Measurements from ENCODE around the gene ZNF540. TPM values are rescaled to one million over a fixed set of nuclear protein-coding genes. Genes with fewer than 3 reads are reported as not detected.
"Not testable (repeated sequence)": the region's sequence is repeated elsewhere in the genome, so short reads cannot be mapped to it uniquely, and the experiment has no call there.

Gene ZNF540
- total and polyA plus RNA-seq, 2 of the 4 experiments (the other 2 are of a cell fraction), result 0.34 to 0.54 TPM

GRCh38 chr19:37655689-37656371 is 61.2 kb downstream of the ZNF540 start (continued):
- TF ChIP-seq FOS (IDR thresholded peaks at IDR 0.05; ENCODE audit: low read depth, low read length) (no peak), SMC3 (IDR thresholded peaks at IDR 0.05; ENCODE audit: low read depth, low read length) (no peak), NFE2L2 (IDR thresholded peaks at IDR 0.05; ENCODE audit: low read depth, low read length) (no peak)

GRCh38 chr19:37657157-37657556 is 62.5 kb downstream of the ZNF540 start:
- H3K14ac ChIP-seq (replicated peaks; ENCODE audit: low read depth, low read length); H3K9ac ChIP-seq (ENCODE audit: low read depth, low read length); in situ Hi-C loops (cut with MboI; ENCODE audit: low sequenced_read_pairs); H3K27me3 ChIP-seq (ENCODE audit: control insufficient read depth, insufficient read depth, low read length); DNase-seq; H3K4me1 ChIP-seq (ENCODE audit: control insufficient read depth, insufficient read depth, low read length); CTCF ChIA-PET; H3K9me1 ChIP-seq (ENCODE audit: insufficient read depth, low read length); H3K56ac ChIP-seq (ENCODE audit: extremely low read depth, insufficient read depth, low read length); H4K20me1 ChIP-seq (ENCODE audit: insufficient read depth, low read length); H2AK5ac ChIP-seq (ENCODE audit: low read depth, low read length); H2AK9ac ChIP-seq (replicated peaks; ENCODE audit: low read depth, low read length, poor library complexity); H3K4ac ChIP-seq (ENCODE audit: low read depth, low read length); H3K23ac ChIP-seq (ENCODE audit: low read depth, low read length); H2BK15ac ChIP-seq (ENCODE audit: low read depth, low read length); ATAC-seq (ENCODE audit: low read depth); dilution Hi-C loops (cut with HindIII; ENCODE audit: low sequenced_read_pairs, unreplicated experiment); H4K8ac ChIP-seq (ENCODE audit: low read depth in 2 of 2, low read length in 2 of 2); BruUV-seq (replicated peaks); POLR2A ChIA-PET (ENCODE audit: unreplicated experiment); H3K9me3 ChIP-seq (ENCODE audit: control insufficient read depth, insufficient read depth, low read length); H2AFZ ChIP-seq (replicated peaks; ENCODE audit: low read length, poor library complexity); H3K4me3 ChIP-seq (ENCODE audit: insufficient read depth, low read depth, low read length); H4K5ac ChIP-seq (ENCODE audit: low read depth, low read length); H2BK120ac ChIP-seq (ENCODE audit: low read depth, low read length); H3K36me3 ChIP-seq (ENCODE audit: control insufficient read depth, insufficient read depth, low read length); H3K4me2 ChIP-seq (ENCODE audit: low read depth, low read length); H4K91ac ChIP-seq (ENCODE audit: insufficient read depth, low read depth, low read length); H3K18ac ChIP-seq (ENCODE audit: low read depth, low read length); H2BK5ac ChIP-seq (ENCODE audit: low read depth, low read length, poor library complexity, severe bottlenecking); H3K27ac ChIP-seq (ENCODE audit: insufficient read depth, low read length); H2BK20ac ChIP-seq (ENCODE audit: low read depth, low read length): not testable (repeated sequence)
- intact Hi-C loops (cut with micrococcal nuclease), result loop anchor here (5.0 kb wide), 1 partner anchor 190 kb away; the partner anchor contains the start of genes ZNF569 and ZNF570
- WGBS, 2 experiments (ENCODE audit: extremely low coverage in 2 of 2, insufficient read length in 1 of 2), result no CpG with 5 or more reads among the region's 8 CpGs
- H3K79me1 ChIP-seq (ENCODE audit: low read depth in 1 of 2, low read length in 2 of 2), result peaks cover 0 to 14% of the 10 kb centered on the region in 2 experiments; a peak in 2 of 4 replicates

Other genes with a start within 250 kb of the ZNF540 start
- 3.6 and 5.0 TPM in 2 replicates for gene ZNF527, start 223.8 kb upstream of the ZNF540 start, total RNA-seq (2012; rRNA removed)
- gene ZNF527, start 223.8 kb upstream of the ZNF540 start, polyA plus RNA-seq (2012; rRNA removed), result 1.5 and 1.9 TPM in 2 replicates
- gene ZNF569, start 127.4 kb upstream of the ZNF540 start, total RNA-seq (2012; rRNA removed), result 5.9 and 6.7 TPM in 2 replicates
- gene ZNF569, start 127.4 kb upstream of the ZNF540 start, polyA plus RNA-seq (2012; rRNA removed), result 1.3 and 1.8 TPM in 2 replicates
- gene ZNF570, start 125.5 kb upstream of the ZNF540 start, total RNA-seq (2012; rRNA removed), result 8.1 and 9.3 TPM in 2 replicates
- gene ZNF570, start 125.5 kb upstream of the ZNF540 start, polyA plus RNA-seq (2012; rRNA removed), result 1.2 and 1.5 TPM in 2 replicates
- gene ZNF793, start 87.9 kb upstream of the ZNF540 start, total RNA-seq (2012; rRNA removed), result 0.56 and 0.72 TPM in 2 replicates
- 0.39 and 0.50 TPM in 2 replicates for gene ZNF793, start 87.9 kb upstream of the ZNF540 start, polyA plus RNA-seq (2012; rRNA removed)
- gene ZNF571, start 84 bp upstream of the ZNF540 start, total RNA-seq (2012; rRNA removed), result 2.2 and 2.5 TPM in 2 replicates
- gene ZNF571, start 84 bp upstream of the ZNF540 start, polyA plus RNA-seq (2012; rRNA removed), result 0.60 and 0.82 TPM in 2 replicates
- gene ZFP30, start 60.6 kb downstream of the ZNF540 start, total RNA-seq (2012; rRNA removed), result 10.2 and 13.9 TPM in 2 replicates
- gene ZFP30, start 60.6 kb downstream of the ZNF540 start, polyA plus RNA-seq (2012; rRNA removed), result 1.7 and 2.0 TPM in 2 replicates
- 2.7 and 3.6 TPM in 2 replicates for gene ZNF607, start 124.9 kb downstream of the ZNF540 start, total RNA-seq (2012; rRNA removed)
- gene ZNF607, start 124.9 kb downstream of the ZNF540 start, polyA plus RNA-seq (2012; rRNA removed), result 0.76 and 1.2 TPM in 2 replicates
- 3.2 and 4.2 TPM in 2 replicates for gene ZNF573, start 184.7 kb downstream of the ZNF540 start, total RNA-seq (2012; rRNA removed)
- gene ZNF573, start 184.7 kb downstream of the ZNF540 start, polyA plus RNA-seq (2012; rRNA removed), result 0.80 and 0.96 TPM in 2 replicates

Measured in IMR-90 (cell line).